OCI-LY7 (cell line): ENCODE results near the gene ARHGEF35. TPM values are rescaled to one million over a fixed set of nuclear protein-coding genes. Genes with fewer than 3 reads are reported as not detected.

Experiments used
- BruUV-seq: library from RNA; stranded (reverse); fragments of 400-500 nt; replicated peaks from 2 replicates; lab custom pipeline; 2021; lab: Mats Ljungman, UMichigan
- CTCF ChIA-PET: fragments of 300-600 bp; sonication (Branson Sonifier 250); formaldehyde crosslinking; loops from one replicate; lab custom pipeline; 2022; ENCODE audit warnings: antibody characterized with exemption; ENCODE audit not compliant: unreplicated experiment; lab: Charles Lee
- POLR2A ChIA-PET: fragments of 300-600 bp; sonication (Branson Sonifier 250); formaldehyde crosslinking; loops from one replicate; lab custom pipeline; 2022; ENCODE audit warnings: antibody characterized with exemption; lab: Charles Lee
- DNase-seq: peaks from one replicate; pipeline ENCODE4 v3.0.0-alpha.2; 2015; ENCODE audit warnings: low spot score
- H2AFZ ChIP-seq: fragments of 200-600 bp; sonication (generic), shearing (Covaris generic); 2 replicates; pipeline ENCODE4 v1.6.1; 2014; ENCODE audit warnings: mild to moderate bottlenecking, antibody characterized with exemption, low read length, moderate library complexity
- H3K27ac ChIP-seq: fragments of 200-600 bp; sonication (generic); 2 replicates; pipeline ENCODE4 v1.5.1; 2014; ENCODE audit warnings: mixed run types, low read depth, mild to moderate bottlenecking, moderate library complexity, low read length, inconsistent platforms; ENCODE audit not compliant: poor library complexity, severe bottlenecking
- H3K36me3 ChIP-seq: fragments of 200-600 bp; sonication (generic); 2 replicates; pipeline ENCODE4 v1.6.1; 2014; ENCODE audit warnings: mild to moderate bottlenecking, antibody characterized with exemption, low read length, moderate library complexity, mixed read lengths; ENCODE audit not compliant: insufficient read depth
- H3K4me1 ChIP-seq: fragments of 200-600 bp; sonication (generic); 2 replicates; pipeline ENCODE4 v1.5.1; 2014; ENCODE audit warnings: mild to moderate bottlenecking, low read length; ENCODE audit not compliant: insufficient read depth, poor library complexity, severe bottlenecking
- H3K4me2 ChIP-seq: fragments of 200-600 bp; sonication (generic); 2 replicates; pipeline ENCODE4 v1.6.1; 2014; ENCODE audit warnings: mild to moderate bottlenecking, low read length
- H3K4me3 ChIP-seq: fragments of 200-600 bp; sonication (generic); 2 replicates; pipeline ENCODE4 v1.5.1; 2014; ENCODE audit warnings: mild to moderate bottlenecking, low read depth, low read length; ENCODE audit not compliant: poor library complexity, severe bottlenecking
- H3K79me2 ChIP-seq: fragments of 200-600 bp; sonication (generic); 2 replicates; pipeline ENCODE4 v1.6.1; 2016; ENCODE audit warnings: low read depth, mild to moderate bottlenecking, low read length, moderate library complexity, mixed read lengths; ENCODE audit not compliant: insufficient read depth
- H3K9me2 ChIP-seq: fragments of 200-600 bp; sonication (generic); 2 replicates; pipeline ENCODE4 v1.6.1; 2016; ENCODE audit warnings: mild to moderate bottlenecking, low read length, mixed read lengths; ENCODE audit not compliant: insufficient read depth
- H3K9me3 ChIP-seq: fragments of 200-600 bp; sonication (generic); 2 replicates; pipeline ENCODE4 v1.6.1; 2014; ENCODE audit warnings: mild to moderate bottlenecking, mixed run types, low read length, mixed read lengths
- H4K20me1 ChIP-seq: fragments of 200-600 bp; sonication (generic); 2 replicates; pipeline ENCODE4 v1.6.1; 2014; ENCODE audit warnings: mild to moderate bottlenecking, antibody characterized with exemption, low read length, moderate library complexity, mixed read lengths; ENCODE audit not compliant: insufficient read depth
- EZH2phosphoT487 ChIP-seq: fragments of 200-600 bp; sonication (generic); IDR thresholded peaks from 2 replicates; pipeline ENCODE4 v1.6.1; 2018; ENCODE audit warnings: low read depth, borderline replicate concordance, mild to moderate bottlenecking, mixed run types, antibody characterized with exemption, low read length, moderate library complexity, mixed read lengths
- intact Hi-C: fragments of 100-400 bp; cut with micrococcal nuclease; formaldehyde crosslinking; loops from one replicate; pipeline ENCODE4 v1.10.0; 2022; ENCODE audit not compliant: unreplicated experiment
- total RNA-seq, 2 experiments: library from RNA; depleted of rRNA in 1 of 2; stranded (reverse); fragments of >200 nt in 1 of 2; shearing (Covaris generic) in 1 of 2; gene quantifications; 2 replicates each; pipeline ENCODE4 v1.2.3, GENCODE V29; 2014 to 2022
- TF ChIP-seq, protein P1 (sequence below): fragments of 200-600 bp; sonication (generic); conservative IDR thresholded peaks from 2 replicates; pipeline ENCODE4 v1.5.1; 2014; ENCODE audit warnings: mild to moderate bottlenecking, antibody characterized with exemption, low read length, moderate library complexity, mixed read lengths

Gene ARHGEF35
- total RNA-seq, 2 experiments from 2014 or later, result not detected

DNA sequence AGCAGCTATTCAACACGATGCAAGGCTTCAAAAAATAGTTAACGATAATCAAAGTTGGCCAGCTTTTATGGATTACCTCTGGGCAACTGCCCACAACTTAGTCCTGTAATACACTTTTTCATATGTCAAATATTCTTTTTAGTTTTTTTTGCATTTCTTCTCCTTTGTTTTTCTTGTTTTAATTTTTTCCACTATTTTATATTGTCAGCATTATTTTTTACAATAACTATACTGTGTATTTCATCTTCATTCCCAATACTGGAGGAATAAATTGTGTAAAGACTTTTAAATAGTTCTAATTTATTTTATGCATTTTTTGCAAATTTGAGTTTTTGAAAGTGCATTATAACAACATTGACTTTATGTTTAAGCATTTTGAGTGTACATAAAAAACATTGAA, 30.8 kb downstream of the ARHGEF35 start:
- BruUV-seq, result no TSS peak
- no peaks in the 10 kb centered on the region for H3K4me1 ChIP-seq
- H2AFZ ChIP-seq, result no peak overlapping the region
- no peak overlapping the region for H3K4me3 ChIP-seq
- TF ChIP-seq, protein P1, sequence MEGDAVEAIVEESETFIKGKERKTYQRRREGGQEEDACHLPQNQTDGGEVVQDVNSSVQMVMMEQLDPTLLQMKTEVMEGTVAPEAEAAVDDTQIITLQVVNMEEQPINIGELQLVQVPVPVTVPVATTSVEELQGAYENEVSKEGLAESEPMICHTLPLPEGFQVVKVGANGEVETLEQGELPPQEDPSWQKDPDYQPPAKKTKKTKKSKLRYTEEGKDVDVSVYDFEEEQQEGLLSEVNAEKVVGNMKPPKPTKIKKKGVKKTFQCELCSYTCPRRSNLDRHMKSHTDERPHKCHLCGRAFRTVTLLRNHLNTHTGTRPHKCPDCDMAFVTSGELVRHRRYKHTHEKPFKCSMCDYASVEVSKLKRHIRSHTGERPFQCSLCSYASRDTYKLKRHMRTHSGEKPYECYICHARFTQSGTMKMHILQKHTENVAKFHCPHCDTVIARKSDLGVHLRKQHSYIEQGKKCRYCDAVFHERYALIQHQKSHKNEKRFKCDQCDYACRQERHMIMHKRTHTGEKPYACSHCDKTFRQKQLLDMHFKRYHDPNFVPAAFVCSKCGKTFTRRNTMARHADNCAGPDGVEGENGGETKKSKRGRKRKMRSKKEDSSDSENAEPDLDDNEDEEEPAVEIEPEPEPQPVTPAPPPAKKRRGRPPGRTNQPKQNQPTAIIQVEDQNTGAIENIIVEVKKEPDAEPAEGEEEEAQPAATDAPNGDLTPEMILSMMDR, result no peak
- no peak for TF ChIP-seq EZH2phosphoT487
- no peaks in the 10 kb centered on the region for H3K79me2 ChIP-seq
- H3K27ac ChIP-seq, result no peak overlapping the region
- H3K9me3 ChIP-seq, result no peaks in the 10 kb centered on the region
- POLR2A ChIA-PET, result no interaction called here
- no peaks in the 10 kb centered on the region for H4K20me1 ChIP-seq
- CTCF ChIA-PET, result no interaction called here
- H3K4me2 ChIP-seq, result no peak overlapping the region
- no peak for DNase-seq
- no peaks in the 10 kb centered on the region for H3K36me3 ChIP-seq
- no peaks in the 10 kb centered on the region for H3K9me2 ChIP-seq
- intact Hi-C loops, result no loop called here

DNA sequence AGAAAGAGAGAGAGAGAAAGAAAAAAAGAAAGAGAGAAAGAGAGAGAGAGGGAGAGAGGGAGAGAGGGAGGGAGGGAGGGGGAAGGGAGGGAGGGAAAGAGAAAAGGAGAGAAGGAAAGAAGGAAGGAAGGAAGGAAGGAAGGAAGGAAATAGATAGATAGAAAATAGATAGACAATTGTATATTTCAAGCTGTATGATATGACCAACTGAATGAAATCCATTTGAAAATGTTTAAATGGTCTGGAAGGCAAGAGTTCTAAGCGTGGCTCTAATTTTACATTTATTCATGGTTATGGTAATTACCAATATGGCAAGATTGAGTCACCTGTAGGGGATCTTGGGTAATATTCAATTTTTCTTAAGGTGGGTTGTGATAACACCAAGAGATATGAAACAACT, 36.8 kb downstream of the ARHGEF35 start:
- TF ChIP-seq, protein P1, result no peak
- no peak for TF ChIP-seq EZH2phosphoT487
- no peaks in the 10 kb centered on the region for H3K4me1 ChIP-seq
- no peak overlapping the region for H3K4me2 ChIP-seq
- H3K9me3 ChIP-seq, result no peaks in the 10 kb centered on the region
- intact Hi-C loops, result no loop called here
- H3K36me3 ChIP-seq, result no peaks in the 10 kb centered on the region
- no peaks in the 10 kb centered on the region for H3K9me2 ChIP-seq
- ChIA-PET CTCF (no interaction called here), POLR2A (no interaction called here)
- no peaks in the 10 kb centered on the region for H3K79me2 ChIP-seq
- no TSS peak for BruUV-seq
- DNase-seq, result no peak
- no peak overlapping the region for H2AFZ ChIP-seq
- H4K20me1 ChIP-seq, result no peaks in the 10 kb centered on the region
- H3K4me3 ChIP-seq, result no peak overlapping the region
- no peak overlapping the region for H3K27ac ChIP-seq

DNA sequence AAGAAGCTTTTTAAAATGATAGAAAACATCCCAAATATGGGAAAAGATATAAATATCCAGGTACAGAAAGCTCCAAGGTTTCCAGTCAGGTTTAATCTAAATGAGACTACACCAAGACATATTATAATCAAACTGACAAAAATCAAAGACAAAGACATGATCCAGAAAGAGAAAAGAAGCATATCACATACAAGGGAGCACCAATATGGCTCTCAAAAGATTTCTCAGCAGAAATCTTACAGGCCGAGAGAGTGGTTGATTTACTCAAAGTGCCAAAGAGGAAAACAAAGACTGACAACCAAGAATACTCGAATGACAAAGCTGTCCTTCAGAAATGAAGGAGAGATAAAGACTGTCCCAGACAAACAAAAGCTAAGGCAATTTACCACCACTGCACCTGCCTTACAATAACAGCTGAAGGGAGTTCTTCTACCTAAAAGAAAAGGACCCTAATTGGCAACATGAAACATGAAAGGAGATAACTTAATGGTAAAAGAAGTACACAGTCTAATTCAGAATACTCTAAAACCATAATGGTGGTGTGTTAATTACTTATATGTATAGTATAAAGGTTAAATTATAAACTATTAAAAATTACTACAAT, 47.3 kb downstream of the ARHGEF35 start:
- H3K27ac ChIP-seq, result no peak overlapping the region
- no peaks in the 10 kb centered on the region for H3K9me2 ChIP-seq
- BruUV-seq, result no TSS peak
- no peak overlapping the region for H3K4me3 ChIP-seq
- ChIA-PET POLR2A (interaction anchor here (0.6 kb wide), 1 partner anchor 32 kb away, joined by 4 read pairs; no protein-coding TSS in a partner anchor), CTCF (no interaction called here)
- H3K79me2 ChIP-seq, result no peaks in the 10 kb centered on the region
- TF ChIP-seq EZH2phosphoT487, result no peak
- TF ChIP-seq, protein P1, result no peak
- no peak overlapping the region for H2AFZ ChIP-seq
- no peaks in the 10 kb centered on the region for H4K20me1 ChIP-seq
- DNase-seq, result no peak
- no peaks in the 10 kb centered on the region for H3K36me3 ChIP-seq
- H3K4me2 ChIP-seq, result no peak overlapping the region
- H3K9me3 ChIP-seq, result no peaks in the 10 kb centered on the region
- H3K4me1 ChIP-seq, result no peaks in the 10 kb centered on the region
- intact Hi-C loops, result no loop called here
